ENCODE measurements around the gene CSTF1. TPM values are rescaled to one million over a fixed set of nuclear protein-coding genes. Genes with fewer than 3 reads are reported as not detected.

CSTF1 gene
- 16.8 TPM for total RNA-seq
- long read RNA-seq, full-length matches to known transcripts = 18 of 28 reads
- long read RNA-seq, partial matches to known transcripts = 0 of 28 reads
- long read RNA-seq, other reads (novel, unspliced or antisense) = 10 of 28 reads

- intact Hi-C loops (cut with DNase I) = loop anchor here (1.0 kb wide), 1 partner anchor 76 kb away; the partner anchor contains the start of gene RTF2
Observed at GRCh38 chr20:56392132-56392880, at the start of gene CSTF1, which contains the start of gene AURKA. Gene CSTF1, plus strand, starts transcription at chr20:56392645. Its CDS starts 2,908 bp downstream, at chr20:56395553. Gene AURKA, minus strand, starts transcription at chr20:56392215. Its CDS starts 4,018 bp downstream, at chr20:56388197.

GRCh38 chr20:56342783-56343182, 49.7 kb upstream of the CSTF1 start:
- intact Hi-C loops (cut with DNase I) = no loop called here
- DNase-seq = no peak
- ATAC-seq (ENCODE audit: poor library complexity) = no peak

More at GRCh38 chr20:56392132-56392880, at the start of gene CSTF1, which contains the start of gene AURKA:
- ATAC-seq (ENCODE audit: poor library complexity) (peak; percentile 99), DNase-seq (peak; percentile 100)

- DNase-seq (peak; percentile 56), ATAC-seq (ENCODE audit: poor library complexity) (no peak)
- intact Hi-C loops (cut with DNase I) = no loop called here
Observed at GRCh38 chr20:56343861-56344381, 48.5 kb upstream of the CSTF1 start.

- intact Hi-C loops (cut with DNase I) = no loop called here
- DNase-seq = no peak
- ATAC-seq (ENCODE audit: poor library complexity) = no peak
Observed at GRCh38 chr20:56345911-56346310, 46.5 kb upstream of the CSTF1 start.

- intact Hi-C loops (cut with DNase I) = no loop called here
- no peak for ATAC-seq (ENCODE audit: poor library complexity)
- DNase-seq = no peak
Observed at GRCh38 chr20:56347628-56348304, 44.7 kb upstream of the CSTF1 start.

- intact Hi-C loops (cut with DNase I) = no loop called here
- no peak for ATAC-seq (ENCODE audit: poor library complexity)
Observed at GRCh38 chr20:56348305-56348693, 44.1 kb upstream of the CSTF1 start.

GRCh38 chr20:56348746-56349145, 43.7 kb upstream of the CSTF1 start:
- DNase-seq (no peak), ATAC-seq (ENCODE audit: poor library complexity) (no peak)
- intact Hi-C loops (cut with DNase I) = no loop called here

More at GRCh38 chr20:56348305-56348693, 44.1 kb upstream of the CSTF1 start:
- DNase-seq = no peak

- ATAC-seq (ENCODE audit: poor library complexity) (no peak), DNase-seq (no peak)
- intact Hi-C loops (cut with DNase I) = no loop called here
Observed at GRCh38 chr20:56350842-56351241, 41.6 kb upstream of the CSTF1 start.

GRCh38 chr20:56352345-56353055, 39.9 kb upstream of the CSTF1 start:
- DNase-seq (no peak), ATAC-seq (ENCODE audit: poor library complexity) (no peak)
- intact Hi-C loops (cut with DNase I) = no loop called here

GRCh38 chr20:56353356-56353755, 39.1 kb upstream of the CSTF1 start:
- intact Hi-C loops (cut with DNase I) = no loop called here
- DNase-seq = no peak
- ATAC-seq (ENCODE audit: poor library complexity) = no peak

- DNase-seq (no peak), ATAC-seq (ENCODE audit: poor library complexity) (no peak)
- intact Hi-C loops (cut with DNase I) = no loop called here
Observed at GRCh38 chr20:56358070-56358469, 34.4 kb upstream of the CSTF1 start.

GRCh38 chr20:56358600-56359211, 33.7 kb upstream of the CSTF1 start, which contains the start of gene FAM210B:
Gene FAM210B, plus strand, starts transcription at chr20:56358974. Its CDS starts 32 bp downstream, at chr20:56359006.
- intact Hi-C loops (cut with DNase I) = no loop called here
- ATAC-seq (ENCODE audit: poor library complexity) (peak; percentile 97), DNase-seq (peak; percentile 93)

- peak; percentile 74 for ATAC-seq (ENCODE audit: poor library complexity)
- intact Hi-C loops (cut with DNase I) = no loop called here
- peak; percentile 71 for DNase-seq
Observed at GRCh38 chr20:56359212-56360132, 33.0 kb upstream of the CSTF1 start.

GRCh38 chr20:56360133-56360907, 32.1 kb upstream of the CSTF1 start:
- intact Hi-C loops (cut with DNase I) = no loop called here
- DNase-seq (no peak), ATAC-seq (ENCODE audit: poor library complexity) (no peak)

GRCh38 chr20:56360908-56361205, 31.6 kb upstream of the CSTF1 start:
- ATAC-seq (ENCODE audit: poor library complexity) (no peak), DNase-seq (no peak)
- intact Hi-C loops (cut with DNase I) = no loop called here

- intact Hi-C loops (cut with DNase I) = no loop called here
- no peak for ATAC-seq (ENCODE audit: poor library complexity)
- DNase-seq = no peak
Observed at GRCh38 chr20:56361900-56362299, 30.5 kb upstream of the CSTF1 start.

Data from Right ventricle myocardium superior (tissue), 1 donor.